Loucy (cell line): ENCODE measurements around the gene COQ8B.

ENCODE experiments used
- H2AFZ ChIP-seq: fragments of 200-600 bp; sonication (generic); 2 replicates; pipeline ENCODE4 v1.6.0; 2016; ENCODE audit warnings: antibody characterized with exemption, mild to moderate bottlenecking, low read length, moderate library complexity
- H3F3A ChIP-seq: fragments of 200-600 bp; 2 replicates; pipeline ENCODE4 v1.6.0; 2016; ENCODE audit warnings: antibody characterized with exemption, low read depth, mild to moderate bottlenecking
- H3K27me3 ChIP-seq: fragments of 200-600 bp; sonication (generic); 2 replicates; pipeline ENCODE4 v1.6.1; 2014; ENCODE audit warnings: low read length, mild to moderate bottlenecking; ENCODE audit not compliant: insufficient read depth, poor library complexity, severe bottlenecking
- H3K36me3 ChIP-seq: fragments of 200-600 bp; sonication (generic); 2 replicates; pipeline ENCODE4 v1.6.1; 2016; ENCODE audit warnings: low read length; ENCODE audit not compliant: insufficient read depth
- H3K4me1 ChIP-seq: fragments of 200-600 bp; sonication (generic); 2 replicates; pipeline ENCODE4 v1.5.1; 2014; ENCODE audit warnings: low read length, mild to moderate bottlenecking; ENCODE audit not compliant: insufficient read depth, poor library complexity, severe bottlenecking
- H3K4me2 ChIP-seq: fragments of 200-600 bp; sonication (generic); 2 replicates; pipeline ENCODE4 v1.6.0; 2014; ENCODE audit warnings: antibody characterized with exemption, low read length, low read depth, mild to moderate bottlenecking; ENCODE audit not compliant: poor library complexity, severe bottlenecking
- H3K4me3 ChIP-seq: fragments of 200-600 bp; sonication (generic); 2 replicates; pipeline ENCODE4 v1.5.1; 2014; ENCODE audit warnings: low read length, mild to moderate bottlenecking, mixed read lengths; ENCODE audit not compliant: poor library complexity, severe bottlenecking
- H3K79me2 ChIP-seq: fragments of 200-600 bp; sonication (generic); 2 replicates; pipeline ENCODE4 v1.6.1; 2014; ENCODE audit warnings: low read length; ENCODE audit not compliant: insufficient read depth
- H3K9ac ChIP-seq: fragments of 200-600 bp; sonication (generic); 2 replicates; pipeline ENCODE4 v1.6.0; 2014; ENCODE audit warnings: mild to moderate bottlenecking, low read depth, low read length, moderate library complexity; ENCODE audit not compliant: poor library complexity, severe bottlenecking
- H3K9me2 ChIP-seq: fragments of 200-600 bp; sonication (generic); replicated peaks from 2 replicates; pipeline ENCODE4 v1.6.1; 2016; ENCODE audit warnings: low read depth, low read length, mixed read lengths
- H3K9me3 ChIP-seq: fragments of 200-600 bp; sonication (generic); 2 replicates; pipeline ENCODE4 v1.6.1; 2014; ENCODE audit warnings: mild to moderate bottlenecking, antibody characterized with exemption, low read length, low read depth; ENCODE audit not compliant: insufficient read depth
- H4K20me1 ChIP-seq: fragments of 200-600 bp; sonication (generic); 2 replicates; pipeline ENCODE4 v1.6.0; 2014; ENCODE audit warnings: antibody characterized with exemption, low read length, mild to moderate bottlenecking; ENCODE audit not compliant: insufficient read depth, poor library complexity, severe bottlenecking
- EZH2phosphoT487 ChIP-seq: fragments of 200-600 bp; IDR thresholded peaks from 2 replicates; pipeline ENCODE4 v1.6.1; 2018; ENCODE audit warnings: antibody characterized with exemption, mild to moderate bottlenecking, moderate library complexity, borderline replicate concordance
- TF ChIP-seq, protein P1 (sequence below): fragments of 200-600 bp; sonication (generic); conservative IDR thresholded peaks from 2 replicates; pipeline ENCODE4 v1.5.1; 2014; ENCODE audit warnings: mild to moderate bottlenecking, antibody characterized with exemption, low read length

COQ8B gene

DNA sequence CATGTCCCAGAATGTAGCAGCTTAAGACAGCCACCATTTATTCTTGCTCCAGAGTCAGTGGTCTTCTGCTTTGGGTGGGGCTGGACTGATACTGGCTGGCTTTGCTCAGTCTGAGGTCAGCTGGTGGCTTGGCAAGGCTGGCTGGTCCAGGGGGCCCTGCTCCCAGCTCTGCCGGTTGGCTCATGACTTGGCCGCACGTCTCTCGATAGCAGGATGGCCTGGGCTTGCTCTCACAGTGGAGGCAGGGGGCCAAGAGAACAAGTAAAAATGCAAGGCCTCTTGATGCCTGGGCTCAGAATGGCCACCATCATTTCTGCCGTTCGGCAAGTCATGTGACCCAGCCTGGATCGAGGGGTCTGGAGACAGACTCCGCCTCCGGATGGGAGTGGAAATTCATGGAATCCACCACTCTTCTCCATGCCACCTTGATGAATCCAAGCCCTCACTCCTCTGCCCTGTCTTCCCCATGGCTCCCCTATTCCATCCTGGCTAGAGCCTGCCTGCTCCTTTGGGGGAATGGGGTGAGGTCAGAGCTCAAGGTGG lies 20.5 kb upstream of the COQ8B start:
- Histone ChIP-seq H3K27me3 (no peaks in the 10 kb centered on the region), H3K9ac (no peak overlapping the region), H3K36me3 (no peaks in the 10 kb centered on the region), H3K79me2 (no peaks in the 10 kb centered on the region), H3K4me3 (no peak overlapping the region), H2AFZ (no peak overlapping the region), H3K4me2 (no peak overlapping the region), H4K20me1 (no peaks in the 10 kb centered on the region), H3K9me3 (no peaks in the 10 kb centered on the region), H3K9me2 (no peaks in the 10 kb centered on the region), H3K4me1 (no peaks in the 10 kb centered on the region), H3F3A (no peaks in the 10 kb centered on the region)
- TF ChIP-seq, protein P1, sequence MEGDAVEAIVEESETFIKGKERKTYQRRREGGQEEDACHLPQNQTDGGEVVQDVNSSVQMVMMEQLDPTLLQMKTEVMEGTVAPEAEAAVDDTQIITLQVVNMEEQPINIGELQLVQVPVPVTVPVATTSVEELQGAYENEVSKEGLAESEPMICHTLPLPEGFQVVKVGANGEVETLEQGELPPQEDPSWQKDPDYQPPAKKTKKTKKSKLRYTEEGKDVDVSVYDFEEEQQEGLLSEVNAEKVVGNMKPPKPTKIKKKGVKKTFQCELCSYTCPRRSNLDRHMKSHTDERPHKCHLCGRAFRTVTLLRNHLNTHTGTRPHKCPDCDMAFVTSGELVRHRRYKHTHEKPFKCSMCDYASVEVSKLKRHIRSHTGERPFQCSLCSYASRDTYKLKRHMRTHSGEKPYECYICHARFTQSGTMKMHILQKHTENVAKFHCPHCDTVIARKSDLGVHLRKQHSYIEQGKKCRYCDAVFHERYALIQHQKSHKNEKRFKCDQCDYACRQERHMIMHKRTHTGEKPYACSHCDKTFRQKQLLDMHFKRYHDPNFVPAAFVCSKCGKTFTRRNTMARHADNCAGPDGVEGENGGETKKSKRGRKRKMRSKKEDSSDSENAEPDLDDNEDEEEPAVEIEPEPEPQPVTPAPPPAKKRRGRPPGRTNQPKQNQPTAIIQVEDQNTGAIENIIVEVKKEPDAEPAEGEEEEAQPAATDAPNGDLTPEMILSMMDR = no peak
- TF ChIP-seq EZH2phosphoT487 = no peak

DNA sequence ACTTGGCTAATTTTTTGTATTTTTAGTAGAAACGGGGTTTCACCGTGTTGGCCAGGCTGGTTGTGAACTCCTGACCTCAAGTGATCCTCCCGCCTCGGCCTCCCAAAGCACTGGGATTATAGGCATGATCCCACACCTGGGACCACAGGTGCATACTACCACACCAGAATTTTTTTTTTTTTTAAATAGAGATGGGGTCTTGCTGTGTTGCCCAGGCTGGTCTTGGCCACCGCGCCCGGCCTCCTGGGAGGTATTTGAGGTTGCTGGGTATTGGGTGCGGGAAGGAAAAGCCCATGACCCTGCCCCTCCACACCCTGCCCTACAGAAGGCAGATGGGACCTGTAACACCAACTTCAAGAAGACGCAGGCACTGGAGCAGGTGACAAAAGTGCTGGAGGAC lies 20.0 kb upstream of the COQ8B start:
- TF ChIP-seq, protein P1 = no peak
- no peak for TF ChIP-seq EZH2phosphoT487
- Histone ChIP-seq H3K36me3 (no peaks in the 10 kb centered on the region), H3K79me2 (no peaks in the 10 kb centered on the region), H4K20me1 (no peaks in the 10 kb centered on the region), H3F3A (no peaks in the 10 kb centered on the region), H3K4me1 (no peaks in the 10 kb centered on the region), H3K4me3 (no peak overlapping the region), H3K27me3 (no peaks in the 10 kb centered on the region), H3K9me2 (no peaks in the 10 kb centered on the region), H3K9ac (no peak overlapping the region), H3K9me3 (no peaks in the 10 kb centered on the region), H2AFZ (no peak overlapping the region), H3K4me2 (no peak overlapping the region)

DNA sequence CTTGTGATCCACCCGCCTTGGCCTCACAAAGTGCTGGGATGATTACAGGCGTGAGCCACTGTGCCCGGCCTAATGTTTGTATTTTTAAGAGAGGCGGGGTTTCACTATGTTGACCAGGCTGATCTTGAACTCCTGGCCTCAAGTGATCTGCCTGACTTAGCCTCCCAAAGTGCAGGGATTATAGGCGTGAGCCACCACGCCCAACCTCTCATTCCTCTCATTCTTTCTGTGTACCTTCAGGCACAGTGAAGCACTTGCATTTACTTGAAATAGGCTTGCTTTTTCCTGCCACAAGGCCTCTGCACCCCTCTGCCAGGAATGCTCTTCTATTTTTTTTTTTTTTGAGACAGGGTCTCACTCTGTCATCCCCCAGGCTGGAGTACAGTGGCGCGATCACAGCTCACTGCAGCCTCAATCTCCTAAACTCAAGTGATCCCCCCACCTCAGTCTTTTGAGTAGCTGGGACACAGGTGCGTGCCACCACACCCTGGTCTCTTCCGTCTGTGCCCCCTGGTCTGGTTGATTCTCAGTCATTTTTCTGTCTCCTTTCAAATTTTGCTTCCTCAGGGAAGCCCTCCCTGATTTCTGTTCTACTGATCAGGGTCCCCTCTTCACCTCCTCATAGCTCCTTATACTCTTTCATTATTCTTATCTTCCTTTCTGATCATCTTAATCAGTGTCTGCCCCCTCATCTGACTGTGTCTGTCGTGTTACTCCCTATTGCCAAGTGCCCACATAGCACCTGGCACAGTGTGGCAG lies 18.5 kb upstream of the COQ8B start:
- TF ChIP-seq EZH2phosphoT487 = no peak
- TF ChIP-seq, protein P1 = no peak
- Histone ChIP-seq H3K9me3 (no peaks in the 10 kb centered on the region), H3K4me2 (no peak overlapping the region)

More for the DNA sequence above, 18.5 kb upstream of the COQ8B start:
- H3K9ac ChIP-seq = no peak overlapping the region
- no peak overlapping the region for H2AFZ ChIP-seq
- H4K20me1 ChIP-seq = no peaks in the 10 kb centered on the region
- no peaks in the 10 kb centered on the region for H3K4me1 ChIP-seq
- H3K36me3 ChIP-seq = no peaks in the 10 kb centered on the region
- H3K27me3 ChIP-seq = no peaks in the 10 kb centered on the region
- H3K9me2 ChIP-seq = no peaks in the 10 kb centered on the region
- H3K79me2 ChIP-seq = no peaks in the 10 kb centered on the region
- no peaks in the 10 kb centered on the region for H3F3A ChIP-seq
- H3K4me3 ChIP-seq = no peak overlapping the region
